ENCODE results near the gene STK11IP. TPM values are rescaled to one million over a fixed set of nuclear protein-coding genes. Genes with fewer than 3 reads are reported as not detected.

Gene STK11IP
- total RNA-seq, 3 donors from 2014 or later = 34.6 to 42.0 (median 39.6) TPM

DNA sequence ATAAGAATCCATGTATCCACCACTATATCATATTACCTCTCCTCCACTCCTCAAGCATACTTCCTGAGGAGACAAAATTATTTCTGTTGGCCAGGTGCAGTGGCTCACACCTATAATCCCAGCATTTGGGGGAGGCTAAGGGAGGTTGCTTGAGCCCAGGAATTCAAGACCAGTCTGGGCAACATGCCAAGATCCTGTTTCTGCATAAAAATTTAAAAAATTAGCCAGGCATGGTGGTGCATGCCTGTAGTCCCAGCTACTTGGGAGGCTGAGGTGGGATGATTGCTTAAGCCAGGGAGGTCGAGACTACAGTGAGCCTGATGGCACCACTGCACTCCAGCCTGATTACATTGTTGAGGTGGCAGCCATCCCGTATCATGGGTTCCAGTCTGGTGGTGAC lies 16.3 kb upstream of the STK11IP start:
- intact Hi-C loops (cut with DNase I, micrococcal nuclease) = no loop called here
- no peak for ATAC-seq

GRCh38 chr2:219591091-219591490 lies 6.6 kb upstream of the STK11IP start:
- intact Hi-C loops (cut with DNase I, micrococcal nuclease) = no loop called here
- ATAC-seq = no peak
- TF ChIP-seq, protein P1, sequence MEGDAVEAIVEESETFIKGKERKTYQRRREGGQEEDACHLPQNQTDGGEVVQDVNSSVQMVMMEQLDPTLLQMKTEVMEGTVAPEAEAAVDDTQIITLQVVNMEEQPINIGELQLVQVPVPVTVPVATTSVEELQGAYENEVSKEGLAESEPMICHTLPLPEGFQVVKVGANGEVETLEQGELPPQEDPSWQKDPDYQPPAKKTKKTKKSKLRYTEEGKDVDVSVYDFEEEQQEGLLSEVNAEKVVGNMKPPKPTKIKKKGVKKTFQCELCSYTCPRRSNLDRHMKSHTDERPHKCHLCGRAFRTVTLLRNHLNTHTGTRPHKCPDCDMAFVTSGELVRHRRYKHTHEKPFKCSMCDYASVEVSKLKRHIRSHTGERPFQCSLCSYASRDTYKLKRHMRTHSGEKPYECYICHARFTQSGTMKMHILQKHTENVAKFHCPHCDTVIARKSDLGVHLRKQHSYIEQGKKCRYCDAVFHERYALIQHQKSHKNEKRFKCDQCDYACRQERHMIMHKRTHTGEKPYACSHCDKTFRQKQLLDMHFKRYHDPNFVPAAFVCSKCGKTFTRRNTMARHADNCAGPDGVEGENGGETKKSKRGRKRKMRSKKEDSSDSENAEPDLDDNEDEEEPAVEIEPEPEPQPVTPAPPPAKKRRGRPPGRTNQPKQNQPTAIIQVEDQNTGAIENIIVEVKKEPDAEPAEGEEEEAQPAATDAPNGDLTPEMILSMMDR (IDR thresholded peaks at IDR 0.05) = no peak
- H3K9me3 ChIP-seq = no peaks in the 10 kb centered on the region
- no peaks in the 10 kb centered on the region for H3K4me1 ChIP-seq (ENCODE audit: low read depth)
- DNase-seq = no peak
- no peak overlapping the region for H3K4me3 ChIP-seq
- H3K36me3 ChIP-seq (ENCODE audit: low read depth) = no peaks in the 10 kb centered on the region

More for the DNA sequence above, 16.3 kb upstream of the STK11IP start:
- Histone ChIP-seq H3K4me1 (ENCODE audit: low read depth) (no peaks in the 10 kb centered on the region), H3K4me3 (no peak overlapping the region), H3K36me3 (ENCODE audit: low read depth) (no peaks in the 10 kb centered on the region), H3K9me3 (no peaks in the 10 kb centered on the region)
- TF ChIP-seq, protein P1 (IDR thresholded peaks at IDR 0.05) = no peak
- no peak for DNase-seq

DNA sequence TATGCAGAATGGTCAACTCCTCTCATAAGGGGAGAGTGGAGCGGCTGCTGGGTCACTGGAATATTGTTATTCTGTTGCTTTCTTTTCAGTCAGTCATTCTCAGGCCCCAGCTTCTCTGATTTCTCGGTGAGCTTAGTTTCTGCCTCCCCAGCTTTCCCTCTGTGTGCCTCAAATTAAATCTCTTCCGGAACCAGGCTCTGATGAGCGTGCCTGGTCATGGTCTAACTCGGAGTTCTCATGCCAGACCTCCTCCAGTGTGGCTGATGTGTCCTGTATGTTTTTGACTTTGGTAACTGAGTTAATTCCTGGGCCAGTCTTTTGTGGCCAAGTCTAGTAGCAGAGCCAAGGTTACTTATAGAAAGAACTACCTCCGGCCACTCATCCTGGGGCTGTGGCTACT lies 4.9 kb upstream of the STK11IP start:
- H3K4me1 ChIP-seq (ENCODE audit: low read depth) = peaks cover 5% of the 10 kb centered on the region
- ATAC-seq = no peak

GRCh38 chr2:219593154-219593553 lies 4.5 kb upstream of the STK11IP start:
- DNase-seq (no peak), ATAC-seq (no peak)
- TF ChIP-seq, protein P1 (IDR thresholded peaks at IDR 0.05) = no peak
- intact Hi-C loops (cut with DNase I, micrococcal nuclease) = no loop called here
- no peak overlapping the region for H3K4me3 ChIP-seq
- no peaks in the 10 kb centered on the region for H3K9me3 ChIP-seq
- H3K4me1 ChIP-seq (ENCODE audit: low read depth) = peaks cover 7% of the 10 kb centered on the region
- H3K36me3 ChIP-seq (ENCODE audit: low read depth) = no peaks in the 10 kb centered on the region

More for the DNA sequence above, 4.9 kb upstream of the STK11IP start:
- DNase-seq = no peak
- Histone ChIP-seq H3K36me3 (ENCODE audit: low read depth) (no peaks in the 10 kb centered on the region), H3K9me3 (no peaks in the 10 kb centered on the region), H3K4me3 (no peak overlapping the region)
- TF ChIP-seq, protein P1 (IDR thresholded peaks at IDR 0.05) = no peak
- intact Hi-C loops (cut with DNase I, micrococcal nuclease) = no loop called here

DNA sequence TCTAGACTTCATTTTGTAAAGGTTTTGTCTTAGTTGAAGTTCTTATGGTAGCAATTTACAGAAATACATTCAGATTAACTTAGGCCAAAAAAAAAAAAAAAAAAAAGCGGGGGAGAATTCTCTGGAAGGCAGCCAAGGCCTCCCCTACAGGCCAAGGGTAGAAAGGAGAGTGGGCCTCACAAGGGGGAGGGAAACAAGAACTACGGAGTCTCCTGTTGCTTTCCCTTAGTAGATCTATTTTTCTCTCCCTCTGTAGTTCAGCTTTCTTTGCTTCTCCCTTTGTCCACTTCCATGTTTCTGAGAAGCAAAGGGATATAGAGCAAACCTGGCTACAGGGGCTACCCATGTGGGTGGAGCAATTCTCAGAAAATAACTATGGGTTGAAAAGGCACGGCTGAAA lies 2.4 kb upstream of the STK11IP start:
- H3K36me3 ChIP-seq (ENCODE audit: low read depth) = no peaks in the 10 kb centered on the region
- DNase-seq (no peak), ATAC-seq (no peak)
- no peaks in the 10 kb centered on the region for H3K9me3 ChIP-seq
- H3K4me1 ChIP-seq (ENCODE audit: low read depth) = peaks cover 13% of the 10 kb centered on the region
- no peak overlapping the region for H3K4me3 ChIP-seq
- intact Hi-C loops (cut with DNase I, micrococcal nuclease) = no loop called here
- TF ChIP-seq, protein P1 (IDR thresholded peaks at IDR 0.05) = no peak

DNA sequence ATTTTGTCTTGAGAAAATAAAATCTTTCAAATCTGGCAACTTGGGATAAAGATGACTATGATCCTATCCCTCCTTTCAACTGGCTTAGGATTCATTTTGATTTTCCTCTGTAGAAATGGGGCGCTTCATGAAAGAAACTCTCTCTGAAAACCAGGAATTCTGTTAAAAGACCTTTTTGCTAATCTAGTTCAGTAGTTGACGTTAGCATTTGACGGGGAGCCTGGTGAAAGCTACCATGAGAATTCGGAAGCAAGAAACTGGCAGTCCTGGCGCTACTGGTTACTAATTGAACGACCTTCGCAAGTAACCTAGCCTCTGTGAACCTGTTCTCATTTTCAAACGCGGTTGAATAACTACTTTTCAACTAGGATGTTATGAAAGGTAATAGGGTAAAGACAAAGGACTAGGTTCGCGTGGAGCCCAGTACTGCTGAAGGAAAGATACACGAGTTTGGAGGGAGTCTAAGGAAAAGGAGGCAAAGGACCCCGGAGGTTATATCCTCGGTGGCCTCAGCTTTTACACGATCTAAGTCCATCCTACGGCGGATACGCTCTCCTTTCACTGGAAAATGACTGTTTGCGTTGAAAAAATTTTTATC lies 604 bp upstream of the STK11IP start:
- no peak for DNase-seq
- Histone ChIP-seq H3K4me1 (ENCODE audit: low read depth) (peaks cover 13% of the 10 kb centered on the region), H3K9me3 (no peaks in the 10 kb centered on the region), H3K4me3 (peak overlapping the region; percentile 54), H3K36me3 (ENCODE audit: low read depth) (no peaks in the 10 kb centered on the region)
- ATAC-seq = peak; percentile 4
- TF ChIP-seq, protein P1 (IDR thresholded peaks at IDR 0.05) = no peak
- intact Hi-C loops (cut with DNase I, micrococcal nuclease) = no loop called here
